SU-DHL-6 (cell line): Measurements from ENCODE around the gene TMEM94.

Source experiments
- H2AFZ ChIP-seq: fragments of 200-600 bp; sonication (generic); 2 replicates; pipeline ENCODE4 v1.6.1; 2014; ENCODE audit warnings: low read depth, mild to moderate bottlenecking, moderate library complexity, mixed read lengths, antibody characterized with exemption, low read length; ENCODE audit not compliant: severe bottlenecking
- H3F3A ChIP-seq: fragments of 200-600 bp; shearing (Covaris generic); 2 replicates; pipeline ENCODE4 v1.6.0; 2016; ENCODE audit warnings: antibody characterized with exemption, mild to moderate bottlenecking; ENCODE audit not compliant: insufficient read depth
- H3K27ac ChIP-seq: fragments of 200-600 bp; sonication (generic); 2 replicates; pipeline ENCODE4 v1.5.1; 2016; ENCODE audit warnings: low read depth, mild to moderate bottlenecking, low read length, moderate library complexity, mixed read lengths
- H3K27me3 ChIP-seq: fragments of 200-600 bp; sonication (generic), shearing (Covaris generic); 2 replicates; pipeline ENCODE4 v1.6.0; 2014; ENCODE audit warnings: mild to moderate bottlenecking, low read length
- H3K36me3 ChIP-seq: fragments of 200-600 bp; sonication (generic); 2 replicates; pipeline ENCODE4 v1.6.1; 2014; ENCODE audit warnings: mild to moderate bottlenecking, low read length, mixed read lengths
- H3K4me2 ChIP-seq: fragments of 300-600, 200-600 bp; shearing (Covaris generic), sonication (generic); 2 replicates; pipeline ENCODE4 v1.6.0; 2014; ENCODE audit warnings: low read length, low read depth, mild to moderate bottlenecking; ENCODE audit not compliant: poor library complexity, severe bottlenecking
- H3K4me3 ChIP-seq: fragments of 200-600 bp; sonication (generic); 2 replicates; pipeline ENCODE4 v1.5.1; 2014; ENCODE audit warnings: antibody characterized with exemption, low read length, mild to moderate bottlenecking, mixed read lengths; ENCODE audit not compliant: insufficient read depth, poor library complexity, severe bottlenecking
- H3K79me2 ChIP-seq: fragments of 200-600 bp; sonication (generic); 2 replicates; pipeline ENCODE4 v1.6.1; 2014; ENCODE audit warnings: mild to moderate bottlenecking, low read length, moderate library complexity; ENCODE audit not compliant: insufficient read depth
- H3K9ac ChIP-seq: fragments of 200-600 bp; sonication (generic); 2 replicates; pipeline ENCODE4 v1.7.0; 2014; ENCODE audit warnings: mild to moderate bottlenecking, low read length
- H3K9me2 ChIP-seq: fragments of 200-600 bp; sonication (generic); replicated peaks from 2 replicates; pipeline ENCODE4 v1.6.1; 2014; ENCODE audit warnings: low read length; ENCODE audit not compliant: insufficient read depth
- H3K9me3 ChIP-seq: fragments of 200-600 bp; sonication (generic); 2 replicates; pipeline ENCODE4 v1.6.1; 2014; ENCODE audit warnings: low read length, mixed read lengths; ENCODE audit not compliant: insufficient read depth
- H4K20me1 ChIP-seq: fragments of 200-600 bp; sonication (generic); 2 replicates; pipeline ENCODE4 v1.6.1; 2014; ENCODE audit warnings: low read depth, mild to moderate bottlenecking, antibody characterized with exemption, low read length, moderate library complexity, mixed read lengths
- CTCF ChIP-seq: fragments of 200-600 bp; sonication (generic); IDR thresholded peaks from one replicate; pipeline ENCODE4 v1.5.1; 2017; ENCODE audit warnings: antibody characterized with exemption, mild to moderate bottlenecking, low read length, moderate library complexity; ENCODE audit not compliant: insufficient read depth, poor library complexity, severe bottlenecking
- EZH2phosphoT487 ChIP-seq: fragments of 200-600 bp; sonication (generic), shearing (Covaris generic); conservative IDR thresholded peaks from 2 replicates; pipeline ENCODE4 v1.6.1; 2018; ENCODE audit warnings: mild to moderate bottlenecking, antibody characterized with exemption, low read length, moderate library complexity, mixed read lengths

TMEM94 gene

GRCh38 chr17:75503976-75504346 is 47.5 kb downstream of the TMEM94 start:
- Histone ChIP-seq H3K27me3 (no peaks in the 10 kb centered on the region), H2AFZ (no peak overlapping the region), H3F3A (no peaks in the 10 kb centered on the region), H3K4me3 (no peak overlapping the region), H3K36me3 (no peaks in the 10 kb centered on the region), H3K9me2 (no peaks in the 10 kb centered on the region), H3K79me2 (no peaks in the 10 kb centered on the region), H3K27ac (no peak overlapping the region), H3K4me2 (no peak overlapping the region), H3K9me3 (no peaks in the 10 kb centered on the region), H4K20me1 (no peaks in the 10 kb centered on the region), H3K9ac (no peak overlapping the region)
- TF ChIP-seq CTCF (no peak), EZH2phosphoT487 (no peak)

- Histone ChIP-seq H3K36me3 (no peaks in the 10 kb centered on the region), H3K9me2 (no peaks in the 10 kb centered on the region), H3K27ac (no peak overlapping the region), H3K4me2 (no peak overlapping the region), H2AFZ (no peak overlapping the region), H3K9me3 (no peaks in the 10 kb centered on the region), H3K9ac (no peak overlapping the region), H3F3A (no peaks in the 10 kb centered on the region), H3K79me2 (no peaks in the 10 kb centered on the region), H3K27me3 (no peaks in the 10 kb centered on the region), H4K20me1 (no peaks in the 10 kb centered on the region), H3K4me3 (no peak overlapping the region)
- TF ChIP-seq EZH2phosphoT487: no peak
- TF ChIP-seq CTCF: peak; percentile 84
These were observed 48.1 kb downstream of the TMEM94 start for GRCh38 chr17:75504347-75505151.

GRCh38 chr17:75505152-75505409 is 48.6 kb downstream of the TMEM94 start:
- H4K20me1 ChIP-seq: no peaks in the 10 kb centered on the region
- no peaks in the 10 kb centered on the region for H3F3A ChIP-seq
- H3K4me3 ChIP-seq: no peak overlapping the region
- no peaks in the 10 kb centered on the region for H3K27me3 ChIP-seq
- no peaks in the 10 kb centered on the region for H3K79me2 ChIP-seq
- H2AFZ ChIP-seq: no peak overlapping the region
- H3K9ac ChIP-seq: no peak overlapping the region
- H3K9me3 ChIP-seq: no peaks in the 10 kb centered on the region
- H3K9me2 ChIP-seq: no peaks in the 10 kb centered on the region
- H3K4me2 ChIP-seq: no peak overlapping the region
- H3K36me3 ChIP-seq: no peaks in the 10 kb centered on the region
- TF ChIP-seq EZH2phosphoT487: no peak
- TF ChIP-seq CTCF: no peak
- H3K27ac ChIP-seq: no peak overlapping the region
